ENCODE results near the gene LYAR. TPM values are rescaled to one million over a fixed set of nuclear protein-coding genes. Genes with fewer than 3 reads are reported as not detected.

LYAR gene
- total RNA-seq, 2 donors from 2014 or later: 9.0 to 19.1 TPM

GRCh38 chr4:4316150-4316495 is 26.2 kb upstream of the LYAR start:
- H3K4me1 ChIP-seq (replicated peaks): no peaks in the 10 kb centered on the region
- no peaks in the 10 kb centered on the region for H3K27me3 ChIP-seq (replicated peaks; ENCODE audit: insufficient read depth)
- DNase-seq (ENCODE audit: low spot score): no peak
- intact Hi-C loops (cut with DNase I): no loop called here
- no peak overlapping the region for H3K27ac ChIP-seq
- H3K36me3 ChIP-seq: no peaks in the 10 kb centered on the region
- no peak overlapping the region for H3K4me3 ChIP-seq
- TF ChIP-seq POLR2A (IDR thresholded peaks at IDR 0.05): no peak
- TF ChIP-seq, protein P1, sequence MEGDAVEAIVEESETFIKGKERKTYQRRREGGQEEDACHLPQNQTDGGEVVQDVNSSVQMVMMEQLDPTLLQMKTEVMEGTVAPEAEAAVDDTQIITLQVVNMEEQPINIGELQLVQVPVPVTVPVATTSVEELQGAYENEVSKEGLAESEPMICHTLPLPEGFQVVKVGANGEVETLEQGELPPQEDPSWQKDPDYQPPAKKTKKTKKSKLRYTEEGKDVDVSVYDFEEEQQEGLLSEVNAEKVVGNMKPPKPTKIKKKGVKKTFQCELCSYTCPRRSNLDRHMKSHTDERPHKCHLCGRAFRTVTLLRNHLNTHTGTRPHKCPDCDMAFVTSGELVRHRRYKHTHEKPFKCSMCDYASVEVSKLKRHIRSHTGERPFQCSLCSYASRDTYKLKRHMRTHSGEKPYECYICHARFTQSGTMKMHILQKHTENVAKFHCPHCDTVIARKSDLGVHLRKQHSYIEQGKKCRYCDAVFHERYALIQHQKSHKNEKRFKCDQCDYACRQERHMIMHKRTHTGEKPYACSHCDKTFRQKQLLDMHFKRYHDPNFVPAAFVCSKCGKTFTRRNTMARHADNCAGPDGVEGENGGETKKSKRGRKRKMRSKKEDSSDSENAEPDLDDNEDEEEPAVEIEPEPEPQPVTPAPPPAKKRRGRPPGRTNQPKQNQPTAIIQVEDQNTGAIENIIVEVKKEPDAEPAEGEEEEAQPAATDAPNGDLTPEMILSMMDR (IDR thresholded peaks at IDR 0.05): no peak
- no peak for TF ChIP-seq POLR2AphosphoS5 (IDR thresholded peaks at IDR 0.05)
- H3K9me3 ChIP-seq: no peaks in the 10 kb centered on the region
- WGBS: 83% methylated on average over 13 of the region's 13 CpGs

DNA sequence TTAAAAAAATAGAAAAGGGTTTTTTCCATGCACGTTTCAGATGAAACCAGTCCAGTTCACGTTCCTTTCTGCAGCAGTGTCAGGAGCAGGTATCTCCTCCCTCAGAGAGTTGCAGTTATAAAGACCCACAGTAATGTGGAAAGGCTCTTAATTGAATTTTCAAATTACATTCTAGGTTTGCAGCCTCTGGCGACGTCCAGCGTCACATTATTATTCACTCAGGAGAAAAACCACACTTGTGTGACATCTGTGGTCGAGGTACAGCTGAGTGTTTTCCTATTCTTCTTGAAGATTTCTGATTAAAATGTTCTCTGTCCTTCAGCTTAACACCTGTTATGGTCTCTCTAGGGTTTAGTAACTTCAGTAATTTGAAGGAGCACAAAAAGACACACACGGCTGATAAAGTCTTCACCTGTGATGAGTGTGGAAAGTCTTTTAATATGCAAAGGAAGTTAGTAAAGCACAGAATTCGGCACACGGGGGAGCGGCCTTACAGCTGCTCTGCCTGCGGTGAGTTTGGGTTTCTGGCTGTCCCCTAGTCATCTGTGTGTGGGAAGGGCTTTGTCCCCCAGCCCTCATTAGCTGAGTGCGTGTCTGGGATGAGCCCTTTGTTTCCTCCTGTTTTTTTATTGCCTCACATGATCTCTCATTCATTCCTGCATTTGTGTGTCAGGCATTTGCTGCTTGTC is 25.7 kb upstream of the LYAR start:
- no peak overlapping the region for H3K4me3 ChIP-seq

GRCh38 chr4:4311193-4311592 is 21.2 kb upstream of the LYAR start:
- DNase-seq (ENCODE audit: low spot score): no peak
- intact Hi-C loops (cut with DNase I): no loop called here
- TF ChIP-seq POLR2A (IDR thresholded peaks at IDR 0.05) (no peak), POLR2AphosphoS5 (IDR thresholded peaks at IDR 0.05) (no peak)
- TF ChIP-seq, protein P1 (IDR thresholded peaks at IDR 0.05): no peak
- WGBS: 90% methylated on average over 4 of the region's 4 CpGs
- peaks cover 0 to 3% of the 10 kb centered on the region in 2 donors for H3K36me3 ChIP-seq
- no peak overlapping the region for H3K4me3 ChIP-seq
- no peak overlapping the region for H3K27ac ChIP-seq
- no peaks in the 10 kb centered on the region for H3K4me1 ChIP-seq (replicated peaks)
- no peaks in the 10 kb centered on the region for H3K9me3 ChIP-seq
- H3K27me3 ChIP-seq (replicated peaks; ENCODE audit: insufficient read depth): no peaks in the 10 kb centered on the region

More for the DNA sequence above, 25.7 kb upstream of the LYAR start:
- no peak for DNase-seq (ENCODE audit: low spot score)
- Histone ChIP-seq H3K4me1 (replicated peaks) (no peaks in the 10 kb centered on the region), H3K27ac (no peak overlapping the region), H3K36me3 (no peaks in the 10 kb centered on the region), H3K9me3 (no peaks in the 10 kb centered on the region), H3K27me3 (replicated peaks; ENCODE audit: insufficient read depth) (no peaks in the 10 kb centered on the region)
- WGBS: 88% methylated on average over 12 of the region's 12 CpGs
- intact Hi-C loops (cut with DNase I): no loop called here
- TF ChIP-seq, protein P1 (IDR thresholded peaks at IDR 0.05): no peak
- TF ChIP-seq POLR2AphosphoS5 (IDR thresholded peaks at IDR 0.05) (no peak), POLR2A (IDR thresholded peaks at IDR 0.05) (no peak)

GRCh38 chr4:4308800-4309441 is 19.0 kb upstream of the LYAR start:
- Histone ChIP-seq H3K9me3 (no peaks in the 10 kb centered on the region), H3K4me3 (no peak overlapping the region), H3K27me3 (replicated peaks; ENCODE audit: insufficient read depth) (no peaks in the 10 kb centered on the region), H3K27ac (no peak overlapping the region), H3K36me3 (peaks cover 0 to 3% of the 10 kb centered on the region in 2 donors), H3K4me1 (replicated peaks) (no peaks in the 10 kb centered on the region)
- DNase-seq (ENCODE audit: low spot score): no peak
- 63% methylated on average over 9 of the region's 9 CpGs for WGBS
- TF ChIP-seq, protein P1 (IDR thresholded peaks at IDR 0.05): no peak
- TF ChIP-seq POLR2AphosphoS5 (IDR thresholded peaks at IDR 0.05) (no peak), POLR2A (IDR thresholded peaks at IDR 0.05) (no peak)
- intact Hi-C loops (cut with DNase I): no loop called here

DNA sequence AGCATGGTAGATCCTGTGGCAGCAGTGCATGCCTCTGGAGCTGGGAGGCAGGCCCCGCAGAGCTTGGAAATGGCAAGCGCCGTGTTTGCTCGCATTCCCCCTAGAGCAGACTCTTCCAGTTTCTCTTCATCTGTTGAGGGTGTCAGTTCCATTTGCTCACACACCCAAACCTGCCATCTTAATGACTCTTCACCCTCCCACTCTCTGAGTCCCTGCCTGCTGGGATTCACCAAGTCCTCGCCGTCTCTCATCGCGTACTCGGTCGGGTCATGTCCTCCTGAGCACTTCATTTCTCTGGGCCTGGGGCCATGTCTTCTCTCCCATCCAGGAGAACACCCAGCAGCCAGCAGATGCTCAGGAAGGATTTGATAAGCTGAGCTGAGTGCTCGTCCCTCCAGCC is 17.0 kb upstream of the LYAR start:
- Histone ChIP-seq H3K4me1 (replicated peaks) (no peaks in the 10 kb centered on the region), H3K27me3 (replicated peaks; ENCODE audit: insufficient read depth) (no peaks in the 10 kb centered on the region), H3K4me3 (no peak overlapping the region), H3K27ac (no peak overlapping the region), H3K9me3 (no peaks in the 10 kb centered on the region), H3K36me3 (peaks cover 3 to 5% of the 10 kb centered on the region in 2 donors)
- intact Hi-C loops (cut with DNase I): no loop called here
- DNase-seq (ENCODE audit: low spot score): no peak
- no peak for TF ChIP-seq POLR2A (IDR thresholded peaks at IDR 0.05)
- TF ChIP-seq, protein P1 (IDR thresholded peaks at IDR 0.05): no peak
- no peak for TF ChIP-seq POLR2AphosphoS5 (IDR thresholded peaks at IDR 0.05)
- WGBS: 95% methylated on average over 11 of the region's 11 CpGs
